Neural cell (in vitro differentiated cells): Measurements from ENCODE around the gene PRKCD. TPM values are rescaled to one million over a fixed set of nuclear protein-coding genes. Genes with fewer than 3 reads are reported as not detected.

Experiments used
- H2AFZ ChIP-seq: fragments of 200-600, 300-800 bp; sonication (generic), shearing (Covaris generic); 2 replicates; pipeline ENCODE4 v1.6.0; 2014; ENCODE audit warnings: low read depth, mild to moderate bottlenecking, antibody characterized with exemption, low read length, moderate library complexity
- H3F3A ChIP-seq: fragments of 200-600 bp; shearing (Covaris generic); 2 replicates; pipeline ENCODE4 v1.6.1; 2016; ENCODE audit warnings: mild to moderate bottlenecking, moderate library complexity, mixed read lengths, antibody characterized with exemption, low read length; ENCODE audit not compliant: insufficient read depth, poor library complexity, severe bottlenecking
- H3K27ac ChIP-seq: fragments of 200-600, 300-800 bp; sonication (generic), shearing (Covaris generic); 2 replicates; pipeline ENCODE4 v1.5.1; 2014; ENCODE audit warnings: mild to moderate bottlenecking, low read length, moderate library complexity
- H3K27me3 ChIP-seq: fragments of 300-800, 200-600 bp; sonication (generic), shearing (Covaris generic); 2 replicates; pipeline ENCODE4 v1.6.0; 2014; ENCODE audit warnings: mild to moderate bottlenecking, low read depth, low read length, moderate library complexity; ENCODE audit not compliant: insufficient read depth
- H3K36me3 ChIP-seq: fragments of 300-800, 200-600 bp; sonication (generic), shearing (Covaris generic); 2 replicates; pipeline ENCODE4 v1.5.1; 2014; ENCODE audit warnings: mild to moderate bottlenecking, antibody characterized with exemption, low read length, moderate library complexity; ENCODE audit not compliant: insufficient read depth
- H3K4me2 ChIP-seq: fragments of 300-800, 200-600 bp; sonication (generic), shearing (Covaris generic); 2 replicates; pipeline ENCODE4 v1.6.0; 2014; ENCODE audit warnings: mild to moderate bottlenecking, low read length
- H3K4me3 ChIP-seq: fragments of 300-800, 200-600 bp; sonication (generic), shearing (Covaris generic); 2 replicates; pipeline ENCODE4 v1.5.1; 2014; ENCODE audit warnings: mild to moderate bottlenecking, low read length, moderate library complexity
- H3K79me2 ChIP-seq: fragments of 200-600 bp; shearing (Covaris generic); replicated peaks from 2 replicates; pipeline ENCODE4 v1.6.0; 2014; ENCODE audit warnings: mild to moderate bottlenecking, low read length, moderate library complexity; ENCODE audit not compliant: insufficient read depth
- H3K9ac ChIP-seq: fragments of 300-800, 200-600 bp; sonication (generic), shearing (Covaris generic); 2 replicates; pipeline ENCODE4 v1.6.1; 2016; ENCODE audit warnings: mild to moderate bottlenecking, low read length, mixed read lengths
- H3K9me2 ChIP-seq: fragments of 200-600 bp; shearing (Covaris generic); 2 replicates; pipeline ENCODE4 v1.6.1; 2016; ENCODE audit warnings: mild to moderate bottlenecking, low read length, mixed read lengths; ENCODE audit not compliant: insufficient read depth
- H3K9me3 ChIP-seq: fragments of 200-600, 300-800 bp; sonication (generic), shearing (Covaris generic); 2 replicates; pipeline ENCODE4 v1.6.1; 2016; ENCODE audit warnings: mild to moderate bottlenecking, mixed run types, low read length, moderate library complexity, mixed read lengths
- H4K20me1 ChIP-seq: fragments of 200-600 bp; shearing (Covaris generic); 2 replicates; pipeline ENCODE4 v1.6.1; 2016; ENCODE audit warnings: mild to moderate bottlenecking, mixed run types; ENCODE audit not compliant: insufficient read depth
- CTCF ChIP-seq: fragments of 450-650 bp; IDR thresholded peaks from 2 replicates; pipeline ENCODE4 v1.5.1; 2014; ENCODE audit warnings: antibody characterized with exemption, mild to moderate bottlenecking, moderate library complexity; ENCODE audit not compliant: poor library complexity, severe bottlenecking
- EP300 ChIP-seq: fragments of 450-650 bp; conservative IDR thresholded peaks from 2 replicates; pipeline ENCODE4 v1.6.1; 2014; ENCODE audit warnings: antibody characterized with exemption, mild to moderate bottlenecking, moderate library complexity; ENCODE audit not compliant: poor library complexity, severe bottlenecking
- EZH2 ChIP-seq: fragments of 200-600, 300-800 bp; shearing (Covaris generic), sonication (generic); IDR thresholded peaks from 2 replicates; pipeline ENCODE4 v1.6.1; 2014; ENCODE audit warnings: antibody characterized with exemption, low read length, borderline replicate concordance, mild to moderate bottlenecking; ENCODE audit not compliant: insufficient read depth, poor library complexity, severe bottlenecking
- MXI1 ChIP-seq: fragments of 450-650 bp; conservative IDR thresholded peaks from 2 replicates; pipeline ENCODE4 v1.6.1; 2014; ENCODE audit warnings: antibody characterized with exemption, mild to moderate bottlenecking; ENCODE audit not compliant: poor library complexity, severe bottlenecking
- POLR2AphosphoS5 ChIP-seq: IDR thresholded peaks from 2 replicates; pipeline ENCODE4 v1.6.1; 2012
- RAD21 ChIP-seq: fragments of 450-650 bp; conservative IDR thresholded peaks from 2 replicates; pipeline ENCODE4 v1.6.1; 2014; ENCODE audit warnings: antibody characterized with exemption, mild to moderate bottlenecking, moderate library complexity
- SMC3 ChIP-seq: fragments of 450-650 bp; conservative IDR thresholded peaks from 2 replicates; pipeline ENCODE4 v1.6.1; 2014; ENCODE audit warnings: antibody characterized with exemption, mild to moderate bottlenecking, moderate library complexity; ENCODE audit not compliant: poor library complexity
- TAF1 ChIP-seq: IDR thresholded peaks from 2 replicates; pipeline ENCODE4 v1.6.1; 2012; ENCODE audit warnings: low read depth
- polyA plus RNA-seq: library from polyadenylated mRNA; depleted of rRNA; stranded (reverse); fragments of >200 nt; gene quantifications from 2 replicates; pipeline ENCODE4 v1.2.3, GENCODE V29; 2014
- TF ChIP-seq, protein P1 (sequence below): IDR thresholded peaks from 2 replicates; pipeline ENCODE4 v1.6.1; 2012; ENCODE audit warnings: borderline replicate concordance

The PRKCD gene
- polyA plus RNA-seq, 1 donor from 2014 or later = not detected

DNA sequence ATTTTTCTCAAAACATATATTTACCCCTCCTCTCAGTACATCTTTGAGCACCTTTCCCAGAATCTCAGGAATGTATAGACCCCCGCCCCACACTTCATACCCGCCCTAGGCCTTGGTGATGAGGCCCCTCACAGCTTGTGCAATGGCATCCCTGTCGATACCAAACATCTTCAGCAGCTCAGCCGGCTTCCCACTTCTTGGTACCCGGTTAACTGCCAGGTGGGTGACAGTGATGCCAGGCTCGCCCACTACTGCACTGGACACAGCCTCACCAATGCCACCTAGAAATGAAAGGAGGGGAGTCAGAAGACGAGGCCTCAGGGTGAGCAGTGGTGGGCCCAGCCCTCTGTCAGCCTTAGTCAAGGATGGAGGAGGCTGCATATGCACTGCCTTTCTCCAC, 64.6 kb downstream of the PRKCD start:
- Histone ChIP-seq H3K9me2 (no peaks in the 10 kb centered on the region), H3F3A (no peaks in the 10 kb centered on the region), H2AFZ (no peak overlapping the region), H3K4me2 (no peak overlapping the region), H3K36me3 (no peaks in the 10 kb centered on the region), H4K20me1 (no peaks in the 10 kb centered on the region), H3K27me3 (no peaks in the 10 kb centered on the region), H3K79me2 (no peaks in the 10 kb centered on the region), H3K27ac (no peak overlapping the region), H3K4me3 (no peak overlapping the region), H3K9ac (no peak overlapping the region), H3K9me3 (no peaks in the 10 kb centered on the region)
- TF ChIP-seq, protein P1, sequence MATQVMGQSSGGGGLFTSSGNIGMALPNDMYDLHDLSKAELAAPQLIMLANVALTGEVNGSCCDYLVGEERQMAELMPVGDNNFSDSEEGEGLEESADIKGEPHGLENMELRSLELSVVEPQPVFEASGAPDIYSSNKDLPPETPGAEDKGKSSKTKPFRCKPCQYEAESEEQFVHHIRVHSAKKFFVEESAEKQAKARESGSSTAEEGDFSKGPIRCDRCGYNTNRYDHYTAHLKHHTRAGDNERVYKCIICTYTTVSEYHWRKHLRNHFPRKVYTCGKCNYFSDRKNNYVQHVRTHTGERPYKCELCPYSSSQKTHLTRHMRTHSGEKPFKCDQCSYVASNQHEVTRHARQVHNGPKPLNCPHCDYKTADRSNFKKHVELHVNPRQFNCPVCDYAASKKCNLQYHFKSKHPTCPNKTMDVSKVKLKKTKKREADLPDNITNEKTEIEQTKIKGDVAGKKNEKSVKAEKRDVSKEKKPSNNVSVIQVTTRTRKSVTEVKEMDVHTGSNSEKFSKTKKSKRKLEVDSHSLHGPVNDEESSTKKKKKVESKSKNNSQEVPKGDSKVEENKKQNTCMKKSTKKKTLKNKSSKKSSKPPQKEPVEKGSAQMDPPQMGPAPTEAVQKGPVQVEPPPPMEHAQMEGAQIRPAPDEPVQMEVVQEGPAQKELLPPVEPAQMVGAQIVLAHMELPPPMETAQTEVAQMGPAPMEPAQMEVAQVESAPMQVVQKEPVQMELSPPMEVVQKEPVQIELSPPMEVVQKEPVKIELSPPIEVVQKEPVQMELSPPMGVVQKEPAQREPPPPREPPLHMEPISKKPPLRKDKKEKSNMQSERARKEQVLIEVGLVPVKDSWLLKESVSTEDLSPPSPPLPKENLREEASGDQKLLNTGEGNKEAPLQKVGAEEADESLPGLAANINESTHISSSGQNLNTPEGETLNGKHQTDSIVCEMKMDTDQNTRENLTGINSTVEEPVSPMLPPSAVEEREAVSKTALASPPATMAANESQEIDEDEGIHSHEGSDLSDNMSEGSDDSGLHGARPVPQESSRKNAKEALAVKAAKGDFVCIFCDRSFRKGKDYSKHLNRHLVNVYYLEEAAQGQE = no peak
- TF ChIP-seq EP300 (no peak), SMC3 (no peak), RAD21 (no peak), POLR2AphosphoS5 (no peak), MXI1 (no peak), EZH2 (no peak), TAF1 (no peak), CTCF (no peak)

DNA sequence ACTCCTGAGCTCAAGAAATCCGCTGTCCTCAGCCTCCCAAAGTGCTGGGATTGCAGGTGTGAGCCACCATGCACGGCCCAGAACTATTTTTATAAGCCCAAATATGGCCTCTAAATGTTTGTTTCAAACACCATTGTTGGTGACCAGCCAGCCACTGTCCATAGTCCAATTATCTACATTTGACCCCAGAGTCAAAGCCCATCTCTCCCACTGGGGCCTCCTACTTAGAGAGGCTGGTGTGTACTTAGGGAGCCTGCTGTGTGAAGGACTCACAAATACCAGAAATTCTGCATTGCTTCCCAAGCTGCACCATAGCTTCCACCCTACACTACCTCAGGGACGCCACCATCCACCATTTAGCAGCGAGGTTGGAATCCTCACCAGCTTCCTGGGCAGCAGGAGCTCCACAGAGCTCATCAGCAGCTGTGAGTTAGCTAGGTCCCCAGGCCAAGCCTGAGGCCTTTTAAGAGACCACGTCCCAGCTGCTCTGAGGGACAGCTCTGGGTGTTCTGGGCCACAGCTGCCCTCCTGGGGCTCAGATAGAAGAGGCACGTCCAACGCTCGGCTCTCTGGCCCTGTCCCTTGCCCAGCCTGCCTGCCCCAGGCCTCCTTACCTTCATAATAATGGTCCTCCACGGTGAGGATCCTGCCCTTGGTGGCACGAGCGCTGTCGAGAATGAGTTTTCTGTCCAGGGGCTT, 65.3 kb downstream of the PRKCD start:
- Histone ChIP-seq H3K36me3 (no peaks in the 10 kb centered on the region), H3K27me3 (no peaks in the 10 kb centered on the region), H3F3A (no peaks in the 10 kb centered on the region), H3K4me3 (no peak overlapping the region), H4K20me1 (no peaks in the 10 kb centered on the region), H3K4me2 (no peak overlapping the region), H3K9me2 (no peaks in the 10 kb centered on the region), H3K9me3 (no peaks in the 10 kb centered on the region), H3K9ac (no peak overlapping the region), H3K27ac (no peak overlapping the region), H2AFZ (no peak overlapping the region), H3K79me2 (no peaks in the 10 kb centered on the region)
- TF ChIP-seq TAF1 = no peak
- no peak for TF ChIP-seq EP300
